Measurements from ENCODE around the gene DCAF17. TPM values are rescaled to one million over a fixed set of nuclear protein-coding genes. Genes with fewer than 3 reads are reported as not detected.
"Not testable (repeated sequence)": the region's sequence is repeated elsewhere in the genome, so short reads cannot be mapped to it uniquely, and the experiment has no call there.

The DCAF17 gene
- total RNA-seq, 4 donors from 2014 or later: 38.7 to 52.1 (median 46.2) TPM

DNA sequence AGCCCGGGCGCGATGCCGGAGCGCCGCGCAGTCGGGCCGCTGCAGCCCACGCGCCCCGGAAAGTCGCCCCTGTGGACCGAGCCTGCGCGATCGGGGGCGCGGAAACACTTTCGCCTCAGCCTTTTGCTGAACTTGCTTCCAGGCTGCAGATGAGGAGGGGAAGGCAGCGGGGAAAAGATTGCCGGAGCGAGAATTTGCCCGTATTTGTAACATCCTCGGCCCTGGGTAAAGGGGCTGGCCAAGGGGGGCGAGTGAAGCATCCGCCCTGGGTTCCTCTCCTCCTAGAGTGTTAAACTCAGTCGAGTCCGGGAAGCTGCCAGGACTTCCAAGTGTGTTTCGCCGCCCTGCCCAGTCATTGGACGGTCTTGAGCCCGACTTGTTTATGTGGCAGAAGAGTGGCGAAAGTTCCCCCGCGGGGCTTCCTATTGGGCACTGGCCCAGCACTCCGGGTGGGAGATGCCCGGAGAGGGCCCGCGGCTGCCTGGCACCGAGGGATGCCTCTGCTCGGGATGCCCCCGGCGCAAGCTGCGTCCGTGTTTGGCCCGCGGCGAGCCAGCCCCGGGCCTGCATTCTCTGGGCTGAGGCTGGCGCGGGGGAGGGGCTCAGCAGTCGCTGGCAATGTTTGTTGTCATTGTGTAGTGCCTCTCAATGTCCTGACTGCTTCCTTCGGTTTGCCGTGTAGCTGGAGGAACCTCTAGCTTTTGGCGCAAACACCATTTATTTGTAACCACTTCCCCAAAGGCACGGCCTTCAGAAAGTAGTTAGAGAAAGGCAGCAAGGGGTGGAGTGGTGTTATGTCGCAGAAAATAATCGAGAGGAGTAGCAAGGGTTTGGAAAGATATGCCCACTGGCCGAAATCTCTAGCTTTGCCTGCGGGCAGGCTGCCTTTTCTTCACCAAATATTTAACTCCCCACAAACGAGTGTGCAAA, 89.3 kb downstream of the DCAF17 start:
- peak; percentile 91 to 92 for DNase-seq
- Histone ChIP-seq H3K4me1 (peaks cover 50 to 61% of the 10 kb centered on the region in 2 donors), H3K36me3 (no peaks in the 10 kb centered on the region), H3K27me3 (no peaks in the 10 kb centered on the region), H3K9me3 (no peaks in the 10 kb centered on the region), H3K27ac (peak overlapping the region; percentile 89 to 99 (median 98)), H3K4me3 (replicated peaks in 1 of 3) (peak overlapping the region; percentile 69 to 94 (median 92))
- intact Hi-C loops (cut with DNase I): no loop called here
- TF ChIP-seq, protein P1, sequence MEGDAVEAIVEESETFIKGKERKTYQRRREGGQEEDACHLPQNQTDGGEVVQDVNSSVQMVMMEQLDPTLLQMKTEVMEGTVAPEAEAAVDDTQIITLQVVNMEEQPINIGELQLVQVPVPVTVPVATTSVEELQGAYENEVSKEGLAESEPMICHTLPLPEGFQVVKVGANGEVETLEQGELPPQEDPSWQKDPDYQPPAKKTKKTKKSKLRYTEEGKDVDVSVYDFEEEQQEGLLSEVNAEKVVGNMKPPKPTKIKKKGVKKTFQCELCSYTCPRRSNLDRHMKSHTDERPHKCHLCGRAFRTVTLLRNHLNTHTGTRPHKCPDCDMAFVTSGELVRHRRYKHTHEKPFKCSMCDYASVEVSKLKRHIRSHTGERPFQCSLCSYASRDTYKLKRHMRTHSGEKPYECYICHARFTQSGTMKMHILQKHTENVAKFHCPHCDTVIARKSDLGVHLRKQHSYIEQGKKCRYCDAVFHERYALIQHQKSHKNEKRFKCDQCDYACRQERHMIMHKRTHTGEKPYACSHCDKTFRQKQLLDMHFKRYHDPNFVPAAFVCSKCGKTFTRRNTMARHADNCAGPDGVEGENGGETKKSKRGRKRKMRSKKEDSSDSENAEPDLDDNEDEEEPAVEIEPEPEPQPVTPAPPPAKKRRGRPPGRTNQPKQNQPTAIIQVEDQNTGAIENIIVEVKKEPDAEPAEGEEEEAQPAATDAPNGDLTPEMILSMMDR (IDR thresholded peaks at IDR 0.05): no peak
- peak in 1 of 2 donors; percentile 74 for TF ChIP-seq POLR2A (IDR thresholded peaks at IDR 0.05)
- 0 to 2% methylated on average over 31 to 44 of the region's 62 CpGs for WGBS, 2 donors

DNA sequence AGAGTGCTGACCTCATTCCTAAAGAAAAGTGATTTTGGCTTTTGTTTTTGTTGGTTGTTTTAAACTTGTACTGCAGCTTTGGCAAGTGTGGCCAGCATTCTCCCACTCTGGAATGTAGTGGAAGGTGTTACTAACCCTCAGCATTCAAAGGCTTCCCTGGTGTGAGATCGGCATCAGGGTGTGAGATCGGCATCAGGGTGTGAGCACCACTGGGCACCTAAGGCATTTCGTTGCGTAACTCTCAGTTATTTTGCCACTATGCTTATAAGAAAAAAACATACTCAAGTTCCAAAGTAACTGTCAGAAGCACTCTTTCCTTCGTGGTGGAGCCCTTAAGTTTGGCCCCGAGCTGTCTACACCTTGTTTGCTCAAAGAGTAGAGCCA, 90.0 kb downstream of the DCAF17 start:
- H3K27ac ChIP-seq: peak overlapping the region; percentile 89 to 99 (median 98)
- WGBS, 2 donors: 13 to 16% methylated on average over 6 of the region's 6 CpGs
- H3K27me3 ChIP-seq: no peaks in the 10 kb centered on the region
- H3K4me3 ChIP-seq (replicated peaks in 1 of 3): peak overlapping the region in 2 of 3 donors; percentile 69 to 94
- intact Hi-C loops (cut with DNase I): no loop called here
- TF ChIP-seq POLR2A (IDR thresholded peaks at IDR 0.05): no peak
- TF ChIP-seq, protein P1 (IDR thresholded peaks at IDR 0.05): no peak
- H3K9me3 ChIP-seq: no peaks in the 10 kb centered on the region
- peaks cover 50 to 67% of the 10 kb centered on the region in 2 donors for H3K4me1 ChIP-seq
- peak; percentile 57 to 62 for DNase-seq
- no peaks in the 10 kb centered on the region for H3K36me3 ChIP-seq

DNA sequence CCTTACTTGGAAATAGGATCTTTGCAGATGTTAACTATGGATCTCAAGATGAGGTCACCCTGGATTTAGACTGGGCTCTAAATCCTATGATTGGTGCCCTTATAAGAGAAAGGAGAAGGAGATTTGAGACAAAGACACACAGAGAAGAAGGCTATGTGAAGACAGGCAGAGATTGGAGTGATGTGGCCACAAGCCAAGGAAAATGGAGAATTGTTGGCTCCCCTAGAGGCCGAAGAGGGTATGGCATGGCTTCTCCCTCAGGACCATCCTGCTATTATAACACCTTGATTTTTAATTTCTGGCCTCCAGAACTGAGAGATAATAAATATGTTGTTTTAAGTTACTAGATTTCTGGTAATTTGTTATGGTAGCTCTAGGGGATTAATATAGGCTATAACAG, 95.9 kb downstream of the DCAF17 start:
- Histone ChIP-seq H3K4me3 (replicated peaks in 1 of 3) (no peak overlapping the region), H3K4me1 (peaks cover 71 to 88% of the 10 kb centered on the region in 2 donors), H3K27me3 (no peaks in the 10 kb centered on the region), H3K9me3 (no peaks in the 10 kb centered on the region), H3K36me3 (no peaks in the 10 kb centered on the region), H3K27ac (peak overlapping the region; percentile 49 to 85 (median 72))
- no peak for DNase-seq
- intact Hi-C loops (cut with DNase I): no loop called here
- no peak for TF ChIP-seq POLR2A (IDR thresholded peaks at IDR 0.05)
- TF ChIP-seq, protein P1 (IDR thresholded peaks at IDR 0.05): peak in 5 of 6 experiments; percentile 28 to 46 (median 32)
- WGBS, 2 donors: 90 to 93% methylated on average over 1 of the region's 1 CpG

DNA sequence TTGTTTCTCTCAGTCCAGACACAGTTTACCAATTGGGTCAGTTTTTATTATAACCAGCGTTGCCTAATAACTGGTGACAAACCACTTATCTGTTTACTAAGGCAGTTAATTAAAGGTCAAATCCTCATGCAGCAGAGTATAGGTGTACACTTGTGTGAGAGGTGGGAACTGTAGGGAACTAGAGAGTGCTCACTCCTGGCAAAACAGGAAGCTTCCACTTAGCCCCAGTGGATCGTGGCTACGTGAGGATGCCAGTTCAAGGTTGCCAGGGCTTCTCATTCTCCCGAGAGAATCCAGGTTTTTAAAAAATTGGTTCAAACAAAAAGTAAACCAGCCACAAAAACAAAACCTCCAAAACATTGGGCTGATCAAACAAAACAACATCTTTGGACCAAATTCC, 96.4 kb downstream of the DCAF17 start:
- no peak for DNase-seq
- no peaks in the 10 kb centered on the region for H3K36me3 ChIP-seq
- H3K27me3 ChIP-seq: no peaks in the 10 kb centered on the region
- 26 to 49% methylated on average over 4 of the region's 4 CpGs for WGBS, 2 donors
- no peaks in the 10 kb centered on the region for H3K9me3 ChIP-seq
- H3K4me1 ChIP-seq: peaks cover 67 to 85% of the 10 kb centered on the region in 2 donors
- no peak for TF ChIP-seq POLR2A (IDR thresholded peaks at IDR 0.05)
- TF ChIP-seq, protein P1 (IDR thresholded peaks at IDR 0.05): no peak
- H3K27ac ChIP-seq: peak overlapping the region; percentile 49 to 85 (median 72)
- no peak overlapping the region for H3K4me3 ChIP-seq (replicated peaks in 1 of 3)
- intact Hi-C loops (cut with DNase I): no loop called here

DNA sequence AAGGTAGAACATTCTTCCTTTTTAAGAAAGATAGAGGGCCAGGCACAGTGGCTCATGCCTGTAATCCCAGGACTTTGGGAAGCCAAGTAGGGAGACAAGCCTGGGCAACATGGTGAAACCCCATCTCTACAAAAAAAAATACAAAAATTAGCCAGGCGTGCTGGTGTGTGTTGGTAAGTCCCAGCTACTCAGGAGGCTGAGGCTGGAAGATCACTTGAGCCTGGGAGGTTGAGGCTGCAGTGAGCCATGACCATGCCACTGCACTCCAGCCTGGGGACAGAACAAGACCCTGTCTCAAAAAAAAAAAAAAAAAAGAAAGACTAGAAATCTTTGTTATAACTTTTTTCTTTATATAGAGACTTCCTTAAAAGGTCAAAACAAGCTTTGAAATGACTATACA, 96.8 kb downstream of the DCAF17 start:
- WGBS, 2 donors: 23 to 29% methylated on average over 1 of the region's 1 CpG
- H3K36me3 ChIP-seq; H3K27me3 ChIP-seq; H3K4me3 ChIP-seq (replicated peaks in 1 of 3); intact Hi-C loops (cut with DNase I); H3K9me3 ChIP-seq: not testable (repeated sequence)
- peaks cover 68 to 82% of the 10 kb centered on the region in 2 donors for H3K4me1 ChIP-seq
- H3K27ac ChIP-seq: peak overlapping the region; percentile 49 to 85 (median 72)
- peak; percentile 81 to 85 for DNase-seq

Measured in thyroid gland (tissue), 4 donors.